Measurements from ENCODE around the gene TYRP1.

Gene TYRP1

GRCh38 chr9:12739014-12739652, 45.9 kb downstream of the TYRP1 start:
- no peak for DNase-seq

- DNase-seq: no peak
These were observed 47.7 kb downstream of the TYRP1 start for GRCh38 chr9:12740845-12741244.

- no peak for DNase-seq
These were observed 54.8 kb downstream of the TYRP1 start for GRCh38 chr9:12748016-12748415.

GRCh38 chr9:12748954-12749353, 55.8 kb downstream of the TYRP1 start:
- DNase-seq: no peak

GRCh38 chr9:12753931-12754330, 60.7 kb downstream of the TYRP1 start:
- no peak for DNase-seq

GRCh38 chr9:12759761-12760160, 66.6 kb downstream of the TYRP1 start:
- DNase-seq: no peak

All from cortex of kidney (tissue), 1 donor.